Thyroid gland (tissue), 4 donors: Measurements from ENCODE around the gene SLC30A3.

ENCODE experiments used
- POLR2A ChIP-seq, 2 donors: fragments of 450-650 bp; IDR thresholded peaks; one replicate each; pipeline ENCODE4 v1.6.1; 2017; ENCODE audit warnings: antibody characterized with exemption in 2 of 2, mild to moderate bottlenecking in 2 of 2, moderate library complexity in 1 of 2
- TF ChIP-seq, protein P1 (sequence below), 6 experiments: fragments of 200-600 bp in 3 of 6; fragments of 450-650 bp in 3 of 6; sonication (generic) in 3 of 6; IDR thresholded peaks; one replicate each; pipeline ENCODE4 v1.5.1; 2016 to 2019; ENCODE audit warnings: antibody characterized with exemption in 6 of 6, mild to moderate bottlenecking in 2 of 6, inconsistent platforms in 1 of 6, moderate library complexity in 1 of 6

DNA sequence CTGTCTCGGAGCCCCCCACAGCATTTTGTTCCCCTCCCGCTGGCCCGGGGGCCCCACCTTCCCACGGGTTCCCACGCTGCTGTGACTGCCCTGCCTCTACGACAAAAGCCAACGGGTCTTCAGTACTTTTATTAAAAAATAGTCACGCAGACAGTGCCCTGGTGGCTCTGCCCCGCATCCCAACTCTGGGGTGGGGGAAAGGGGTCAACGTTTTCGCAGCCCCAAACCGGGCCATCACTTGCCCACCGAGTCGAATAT, 44.4 kb upstream of the SLC30A3 start:
- TF ChIP-seq, protein P1, sequence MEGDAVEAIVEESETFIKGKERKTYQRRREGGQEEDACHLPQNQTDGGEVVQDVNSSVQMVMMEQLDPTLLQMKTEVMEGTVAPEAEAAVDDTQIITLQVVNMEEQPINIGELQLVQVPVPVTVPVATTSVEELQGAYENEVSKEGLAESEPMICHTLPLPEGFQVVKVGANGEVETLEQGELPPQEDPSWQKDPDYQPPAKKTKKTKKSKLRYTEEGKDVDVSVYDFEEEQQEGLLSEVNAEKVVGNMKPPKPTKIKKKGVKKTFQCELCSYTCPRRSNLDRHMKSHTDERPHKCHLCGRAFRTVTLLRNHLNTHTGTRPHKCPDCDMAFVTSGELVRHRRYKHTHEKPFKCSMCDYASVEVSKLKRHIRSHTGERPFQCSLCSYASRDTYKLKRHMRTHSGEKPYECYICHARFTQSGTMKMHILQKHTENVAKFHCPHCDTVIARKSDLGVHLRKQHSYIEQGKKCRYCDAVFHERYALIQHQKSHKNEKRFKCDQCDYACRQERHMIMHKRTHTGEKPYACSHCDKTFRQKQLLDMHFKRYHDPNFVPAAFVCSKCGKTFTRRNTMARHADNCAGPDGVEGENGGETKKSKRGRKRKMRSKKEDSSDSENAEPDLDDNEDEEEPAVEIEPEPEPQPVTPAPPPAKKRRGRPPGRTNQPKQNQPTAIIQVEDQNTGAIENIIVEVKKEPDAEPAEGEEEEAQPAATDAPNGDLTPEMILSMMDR (IDR thresholded peaks at IDR 0.05), result no peak
- TF ChIP-seq POLR2A (IDR thresholded peaks at IDR 0.05), result no peak
